ENCODE measurements around the gene ARHGEF39. TPM values are rescaled to one million over a fixed set of nuclear protein-coding genes. Genes with fewer than 3 reads are reported as not detected.
A peak's percentile ranks its signal among the peaks of the same experiment; 100 is the strongest.

Gene ARHGEF39
- total and polyA plus RNA-seq, 8 donors = 0.20 to 2.0 (median 1.0) TPM

GRCh38 chr9:35666045-35666444 lies 1.1 kb upstream of the ARHGEF39 start:
- DNase-seq = no peak
- peaks cover 32 to 38% (median 37%) of the 10 kb centered on the region in 3 donors for H3K4me1 ChIP-seq
- H3K27me3 ChIP-seq = no peaks in the 10 kb centered on the region
- FAIRE-seq = no peak
- 76 to 79% methylated on average over 1 of the region's 1 CpG for WGBS, 2 donors
- no peak overlapping the region for H3K4me3 ChIP-seq
- TF ChIP-seq CTCF (IDR thresholded peaks at IDR 0.05) = no peak
- ATAC-seq = no peak
- H3K9me3 ChIP-seq = no peaks in the 10 kb centered on the region
- intact Hi-C loops (cut with DNase I) = no loop called here
- H3K36me3 ChIP-seq = no peaks in the 10 kb centered on the region
- no peak overlapping the region for H3K27ac ChIP-seq

- ATAC-seq (no peak), DNase-seq (no peak), FAIRE-seq (no peak)
- Histone ChIP-seq H3K9me3 (no peaks in the 10 kb centered on the region), H3K27ac (peak overlapping the region in 1 of 4 donors; percentile 1), H3K27me3 (no peaks in the 10 kb centered on the region), H3K4me1 (peaks cover 37 to 43% (median 43%) of the 10 kb centered on the region in 3 donors), H3K4me3 (peak overlapping the region; percentile 26 to 51 (median 42)), H3K36me3 (no peaks in the 10 kb centered on the region)
- intact Hi-C loops (cut with DNase I) = no loop called here
- WGBS, 2 donors = 27 to 31% methylated on average over 5 of the region's 5 CpGs
- TF ChIP-seq CTCF (IDR thresholded peaks at IDR 0.05) = no peak
Observed at GRCh38 chr9:35665471-35665818, 450 bp upstream of the ARHGEF39 start.

DNA sequence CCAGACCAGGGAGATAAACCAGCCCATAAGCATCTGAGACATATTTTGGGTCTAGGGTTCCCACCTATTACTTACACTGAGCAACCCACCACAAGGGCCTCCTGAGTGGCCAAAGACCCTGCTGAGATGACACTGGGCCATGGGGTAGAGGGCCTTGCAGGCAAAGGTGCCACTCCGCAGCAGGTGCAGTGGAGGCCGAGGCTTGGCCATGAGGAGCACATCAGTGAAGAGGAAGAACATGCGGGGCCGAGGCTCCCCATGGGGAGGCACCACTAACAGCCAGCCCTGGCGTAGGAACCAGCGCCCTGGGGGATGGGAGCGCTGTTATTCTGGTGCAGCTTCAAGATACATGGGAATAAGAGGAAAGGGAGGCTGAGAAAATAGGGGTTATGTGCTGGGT lies 2.6 kb downstream of the ARHGEF39 start:
- peaks cover 30 to 37% (median 35%) of the 10 kb centered on the region in 3 donors for H3K4me1 ChIP-seq
- H3K4me3 ChIP-seq = no peak overlapping the region
- H3K9me3 ChIP-seq = no peaks in the 10 kb centered on the region
- peak in 1 of 6 donors; percentile 61 for DNase-seq
- H3K36me3 ChIP-seq = no peaks in the 10 kb centered on the region
- no peak for FAIRE-seq
- no peaks in the 10 kb centered on the region for H3K27me3 ChIP-seq
- H3K27ac ChIP-seq = peak overlapping the region in 2 of 4 donors; percentile 46 to 76
- 92% methylated on average over 7 of the region's 7 CpGs for WGBS, 2 donors
- intact Hi-C loops (cut with DNase I) = no loop called here
- no peak for TF ChIP-seq CTCF (IDR thresholded peaks at IDR 0.05)
- no peak for ATAC-seq

DNA sequence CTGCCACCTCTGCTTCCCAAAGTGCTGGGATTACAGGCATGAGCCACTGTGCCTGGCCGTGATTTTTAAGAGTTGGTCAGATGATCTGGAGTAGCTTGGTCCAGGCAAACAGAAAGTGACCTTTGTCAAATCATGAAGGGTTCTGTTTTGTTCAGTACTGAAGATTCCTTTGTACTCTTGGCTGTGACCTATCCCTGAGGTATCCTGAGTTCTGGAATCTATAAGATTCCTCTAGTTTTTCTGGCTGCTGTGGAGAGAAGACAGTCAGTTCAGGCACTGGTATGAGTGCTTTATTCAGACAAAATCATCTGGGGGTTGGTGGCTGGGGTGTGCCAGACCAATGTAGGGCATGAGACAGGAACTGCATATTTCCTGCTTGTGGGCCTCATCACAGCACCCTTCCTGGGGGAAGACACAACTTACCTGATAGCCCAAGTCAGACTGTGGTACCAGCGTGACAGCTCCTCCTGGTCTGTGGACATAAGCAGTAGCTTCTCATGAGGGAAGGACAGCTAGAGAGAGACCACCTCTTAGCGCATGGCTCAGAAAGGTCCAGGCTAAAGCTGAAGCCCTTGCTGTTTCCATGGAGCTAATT lies 3.1 kb downstream of the ARHGEF39 start:
- WGBS, 2 donors = 67 to 69% methylated on average over 3 of the region's 3 CpGs
- peak overlapping the region; percentile 41 to 79 (median 61) for H3K27ac ChIP-seq
- H3K4me1 ChIP-seq = peaks cover 35 to 37% (median 35%) of the 10 kb centered on the region in 3 donors
- no peak for ATAC-seq
- TF ChIP-seq CTCF (IDR thresholded peaks at IDR 0.05) = no peak
- intact Hi-C loops (cut with DNase I) = no loop called here
- H3K9me3 ChIP-seq = no peaks in the 10 kb centered on the region
- no peaks in the 10 kb centered on the region for H3K36me3 ChIP-seq
- DNase-seq = no peak
- no peak overlapping the region for H3K4me3 ChIP-seq
- H3K27me3 ChIP-seq = no peaks in the 10 kb centered on the region
- no peak for FAIRE-seq

- FAIRE-seq (no peak), ATAC-seq (peak in 3 of 4 donors; percentile 3 to 10 (median 8)), DNase-seq (peak in 5 of 6 donors; percentile 63 to 79 (median 77))
- Histone ChIP-seq H3K36me3 (no peaks in the 10 kb centered on the region), H3K9me3 (no peaks in the 10 kb centered on the region), H3K27ac (peak overlapping the region; percentile 41 to 79 (median 61)), H3K27me3 (no peaks in the 10 kb centered on the region), H3K4me3 (no peak overlapping the region), H3K4me1 (peaks cover 34 to 37% (median 35%) of the 10 kb centered on the region in 3 donors)
- WGBS, 2 donors = 22 to 23% methylated on average over 9 of the region's 9 CpGs
- intact Hi-C loops (cut with DNase I) = no loop called here
- TF ChIP-seq CTCF (IDR thresholded peaks at IDR 0.05) = peak in 2 of 4 donors; percentile 14 to 24
Observed at GRCh38 chr9:35660966-35661415, 4.0 kb downstream of the ARHGEF39 start.

Measured in pancreas (tissue), 10 donors.